GF-D8 (cell line): ENCODE results near the gene TPI1.

Experiments used
- DNase-seq: peaks from one replicate; lab custom pipeline; 2025; lab: John Stamatoyannopoulos, UW

The TPI1 gene

DNA sequence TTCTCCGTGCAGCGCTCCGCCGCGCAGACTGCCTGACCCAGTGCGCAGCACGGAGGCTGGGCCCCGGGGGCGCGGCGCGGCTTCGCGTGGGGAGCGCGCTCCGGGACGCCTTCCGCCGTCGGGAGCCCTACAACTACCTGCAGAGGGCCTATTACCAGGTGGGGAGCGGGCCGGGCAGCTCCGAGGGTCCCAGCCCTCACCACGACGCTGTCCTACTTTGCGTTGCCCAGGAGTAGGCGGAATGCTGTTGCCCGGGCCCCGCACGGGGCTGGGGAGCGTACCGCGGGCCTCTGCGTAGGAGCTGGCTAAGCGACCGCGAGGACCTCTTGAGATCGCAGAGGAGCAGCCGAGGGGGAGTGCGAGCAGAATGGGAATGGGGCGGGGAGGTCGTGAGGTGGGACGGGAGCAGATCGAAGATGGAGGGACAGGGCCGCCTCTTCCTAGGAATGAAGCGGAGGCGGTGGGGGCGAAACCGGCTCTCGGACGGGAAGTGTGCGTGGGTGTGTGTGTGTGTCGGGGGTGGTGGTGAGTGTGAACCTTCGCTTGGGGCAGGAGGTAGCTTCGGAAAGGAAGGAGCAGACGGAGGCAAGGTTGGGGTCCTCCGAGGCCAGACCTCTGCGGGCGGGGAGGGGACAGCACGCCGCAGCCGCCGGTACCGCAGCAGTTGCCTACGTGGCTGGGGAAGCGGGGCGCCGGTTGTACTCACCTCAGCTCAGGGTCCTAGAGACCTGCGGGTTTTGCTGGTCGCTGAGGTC lies 38.4 kb upstream of the TPI1 start:
- no peak for DNase-seq

DNA sequence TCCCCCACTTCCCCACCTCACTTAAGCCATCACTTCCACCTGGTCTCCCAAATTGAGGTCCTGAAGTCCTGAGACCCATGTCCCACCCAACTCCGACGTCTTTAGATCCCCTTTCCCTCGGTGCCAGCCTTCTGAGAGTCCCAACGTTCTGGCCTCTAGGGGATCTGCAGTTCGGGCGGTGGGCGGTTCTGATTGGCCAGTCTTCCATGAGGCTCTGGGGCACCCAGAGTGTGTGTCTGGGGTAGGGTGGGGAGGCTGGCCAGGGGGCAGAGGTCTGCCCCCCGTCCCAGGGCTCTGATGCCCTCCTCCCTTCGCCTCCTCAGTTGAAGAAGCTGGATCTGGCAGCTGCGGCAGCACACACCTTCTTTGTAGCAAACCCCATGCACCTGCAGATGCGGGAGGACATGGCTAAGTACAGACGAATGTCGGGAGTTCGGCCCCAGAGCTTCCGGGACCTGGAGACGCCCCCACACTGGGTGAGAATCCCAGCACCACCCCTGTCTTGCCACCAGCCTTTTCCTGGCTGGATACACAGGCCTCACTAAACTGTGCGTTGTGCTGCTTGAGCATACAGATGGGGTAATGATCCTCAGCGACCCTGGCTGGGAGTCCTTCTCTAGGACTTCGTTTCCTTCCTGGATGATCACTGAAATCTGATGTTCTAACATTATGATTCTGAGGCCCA lies 37.7 kb upstream of the TPI1 start:
- no peak for DNase-seq

DNA sequence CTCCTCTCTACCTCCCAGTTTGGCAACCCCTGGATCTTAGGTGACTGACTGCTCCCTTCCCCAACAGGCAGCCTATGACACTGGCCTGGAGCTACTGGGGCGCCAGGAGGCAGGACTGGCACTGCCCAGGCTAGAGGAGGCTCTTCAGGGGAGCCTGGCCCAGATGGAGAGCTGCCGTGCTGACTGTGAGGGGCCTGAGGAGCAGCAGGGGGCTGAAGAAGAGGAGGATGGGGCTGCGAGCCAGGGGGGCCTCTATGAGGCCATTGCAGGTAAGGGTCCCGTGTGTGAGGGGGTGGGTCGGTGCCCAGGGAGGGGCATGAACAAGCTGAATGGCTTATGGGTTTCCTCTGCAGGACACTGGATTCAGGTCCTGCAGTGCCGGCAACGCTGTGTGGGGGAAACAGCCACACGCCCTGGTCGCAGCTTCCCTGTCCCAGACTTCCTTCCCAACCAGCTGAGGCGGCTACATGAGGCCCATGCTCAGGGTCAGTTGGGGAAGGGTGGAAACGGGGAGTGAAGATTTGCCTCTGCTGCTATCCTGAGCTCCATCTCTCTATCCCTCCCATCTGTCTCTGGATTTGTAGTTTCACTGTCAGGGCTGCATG lies 36.9 kb upstream of the TPI1 start:
- DNase-seq, result no peak

DNA sequence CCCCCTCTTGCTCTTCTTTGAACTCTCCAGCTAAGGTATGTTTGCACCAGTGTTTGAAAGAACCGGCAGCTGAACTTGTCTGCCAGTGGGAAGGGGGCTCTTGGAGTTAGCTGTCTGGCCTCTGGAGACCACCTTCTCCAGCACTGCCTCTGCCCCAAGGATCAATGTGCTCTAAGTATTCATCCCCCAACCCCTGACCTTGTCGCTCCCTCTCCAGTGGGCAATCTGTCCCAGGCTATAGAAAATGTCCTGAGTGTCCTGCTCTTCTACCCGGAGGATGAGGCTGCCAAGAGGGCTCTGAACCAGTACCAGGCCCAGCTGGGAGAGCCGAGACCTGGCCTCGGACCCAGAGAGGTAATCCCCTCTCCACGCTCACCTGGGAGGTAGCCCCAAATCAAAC lies 36.3 kb upstream of the TPI1 start:
- DNase-seq, result no peak

DNA sequence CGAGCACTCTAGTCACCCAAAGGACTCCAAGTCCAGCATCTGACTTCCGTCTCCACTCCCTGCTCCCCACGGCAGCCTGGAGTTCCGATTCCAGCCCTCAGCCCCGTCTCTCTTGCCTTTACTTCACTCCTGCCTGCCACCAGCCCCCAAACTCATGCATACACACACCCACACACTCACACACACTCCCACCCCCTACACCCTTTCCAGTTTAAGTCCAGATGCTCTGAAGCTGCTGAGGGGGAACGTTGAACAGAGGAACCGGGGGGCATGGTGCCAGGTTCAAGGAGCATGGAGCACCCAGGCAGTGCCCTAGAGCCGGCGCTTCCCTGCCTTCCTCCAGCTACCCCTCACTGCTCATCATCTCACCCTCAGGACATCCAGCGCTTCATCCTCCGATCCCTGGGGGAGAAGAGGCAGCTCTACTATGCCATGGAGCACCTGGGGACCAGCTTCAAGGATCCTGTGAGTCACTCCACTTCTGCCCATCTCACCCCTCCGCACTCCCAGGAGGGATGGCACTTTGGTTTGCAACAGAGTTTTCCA lies 35.8 kb upstream of the TPI1 start:
- DNase-seq, result no peak

DNA sequence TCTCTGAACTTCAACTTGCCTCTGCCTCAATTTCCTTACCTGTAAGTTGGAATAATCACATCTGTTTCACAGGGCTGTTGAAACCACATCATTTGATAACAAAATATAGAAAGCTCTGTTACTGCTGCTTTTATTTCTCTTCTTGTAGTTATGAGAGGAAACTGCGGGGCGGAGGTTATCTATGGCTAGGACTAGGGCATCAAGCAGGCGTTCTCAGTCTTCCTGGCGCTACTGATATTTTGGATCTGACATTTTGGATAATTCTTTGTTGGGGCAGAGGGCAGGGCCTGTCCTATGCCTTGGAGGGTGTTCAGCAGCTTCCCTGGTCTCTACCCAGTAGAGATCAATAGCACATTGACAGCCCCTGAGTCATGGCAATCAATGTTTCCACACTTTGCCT lies 35.2 kb upstream of the TPI1 start:
- no peak for DNase-seq

DNA sequence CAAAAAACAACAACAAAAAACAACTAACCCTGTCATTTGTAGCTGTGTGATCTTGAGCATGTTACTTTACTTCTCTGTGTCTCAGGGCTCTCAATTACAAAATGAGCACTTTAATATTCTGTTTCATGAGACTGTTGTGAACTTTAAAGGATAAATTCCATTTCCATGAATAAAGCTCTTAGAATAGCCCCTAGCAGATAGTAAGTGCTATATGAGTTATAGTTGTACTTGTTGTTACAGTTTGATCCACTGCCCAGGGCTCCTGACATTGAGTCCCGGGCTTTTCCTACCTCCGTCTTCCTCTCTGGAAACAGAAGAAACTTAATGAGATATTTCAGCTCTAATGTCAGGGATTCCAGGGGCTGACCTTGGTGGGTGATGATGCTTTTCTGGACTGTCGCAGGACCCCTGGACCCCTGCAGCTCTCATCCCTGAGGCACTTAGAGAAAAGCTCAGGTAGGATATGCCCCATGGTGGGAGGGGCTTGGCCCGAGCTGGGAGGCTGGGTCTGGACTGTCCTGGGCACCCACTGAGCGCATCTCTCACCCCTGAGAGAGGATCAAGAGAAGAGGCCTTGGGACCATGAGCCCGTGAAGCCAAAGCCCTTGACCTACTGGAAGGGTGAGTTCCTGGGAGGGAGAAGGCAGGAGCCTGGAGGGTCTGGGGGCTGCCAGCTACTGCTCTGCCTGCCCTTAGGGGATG lies 34.0 kb upstream of the TPI1 start:
- no peak for DNase-seq

DNA sequence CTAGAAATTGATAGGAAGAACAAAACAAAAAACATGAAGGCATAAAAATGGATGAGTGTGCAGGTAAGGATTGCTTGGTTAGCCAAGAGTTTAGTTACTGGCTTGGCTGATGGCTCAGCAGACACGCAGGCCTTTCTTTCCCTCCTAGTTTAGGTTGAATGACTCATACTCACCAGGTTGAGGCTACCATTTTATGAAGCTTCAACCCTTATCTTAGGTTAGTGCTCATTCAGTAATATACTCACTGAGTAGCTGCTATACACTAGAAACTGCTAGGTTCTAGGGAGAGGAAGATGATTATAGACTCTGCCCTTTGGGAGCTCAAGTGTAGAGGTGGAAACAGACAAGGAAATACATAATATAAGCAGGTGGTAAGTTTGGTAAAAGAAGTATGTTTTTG lies 33.1 kb upstream of the TPI1 start:
- DNase-seq, result no peak

DNA sequence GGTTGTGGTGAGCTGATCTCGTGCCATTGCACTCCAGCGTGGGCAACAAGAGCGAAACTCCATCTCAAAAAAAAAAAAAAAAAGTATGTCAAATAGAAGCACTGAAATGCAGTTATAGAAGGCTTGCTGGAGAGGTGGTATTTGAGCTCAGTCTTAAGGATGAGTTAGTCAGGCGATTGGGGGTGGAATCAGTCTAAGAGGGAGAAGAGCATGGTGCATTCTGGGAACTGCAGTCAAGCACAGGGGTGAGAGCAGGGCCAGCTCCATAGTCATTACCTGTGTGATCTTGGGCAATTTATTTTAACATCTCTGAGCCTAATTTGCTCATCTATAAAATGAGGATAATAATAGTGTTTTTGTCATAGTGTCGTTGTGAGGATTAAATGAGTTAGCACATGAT lies 32.5 kb upstream of the TPI1 start:
- DNase-seq, result no peak

DNA sequence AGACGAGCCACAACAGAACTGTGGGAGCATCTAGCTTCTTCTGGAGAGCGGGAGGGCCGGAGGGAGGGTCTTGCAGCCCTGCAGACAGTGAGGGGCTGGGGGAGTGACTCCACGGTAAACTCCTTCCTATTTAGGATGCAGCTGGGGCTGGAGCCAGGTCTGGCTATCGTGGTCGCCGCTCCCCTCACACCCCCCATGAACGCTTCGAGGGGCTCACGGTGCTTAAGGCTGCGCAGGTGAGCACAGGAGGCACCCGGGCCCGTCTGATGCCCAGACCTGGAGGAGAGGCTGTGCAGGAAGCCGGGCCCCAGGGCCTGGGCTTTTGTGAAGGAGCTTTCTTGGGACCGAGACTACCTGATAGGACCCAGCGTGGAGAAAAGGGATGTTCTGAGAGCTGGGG lies 30.5 kb upstream of the TPI1 start:
- no peak for DNase-seq

DNA sequence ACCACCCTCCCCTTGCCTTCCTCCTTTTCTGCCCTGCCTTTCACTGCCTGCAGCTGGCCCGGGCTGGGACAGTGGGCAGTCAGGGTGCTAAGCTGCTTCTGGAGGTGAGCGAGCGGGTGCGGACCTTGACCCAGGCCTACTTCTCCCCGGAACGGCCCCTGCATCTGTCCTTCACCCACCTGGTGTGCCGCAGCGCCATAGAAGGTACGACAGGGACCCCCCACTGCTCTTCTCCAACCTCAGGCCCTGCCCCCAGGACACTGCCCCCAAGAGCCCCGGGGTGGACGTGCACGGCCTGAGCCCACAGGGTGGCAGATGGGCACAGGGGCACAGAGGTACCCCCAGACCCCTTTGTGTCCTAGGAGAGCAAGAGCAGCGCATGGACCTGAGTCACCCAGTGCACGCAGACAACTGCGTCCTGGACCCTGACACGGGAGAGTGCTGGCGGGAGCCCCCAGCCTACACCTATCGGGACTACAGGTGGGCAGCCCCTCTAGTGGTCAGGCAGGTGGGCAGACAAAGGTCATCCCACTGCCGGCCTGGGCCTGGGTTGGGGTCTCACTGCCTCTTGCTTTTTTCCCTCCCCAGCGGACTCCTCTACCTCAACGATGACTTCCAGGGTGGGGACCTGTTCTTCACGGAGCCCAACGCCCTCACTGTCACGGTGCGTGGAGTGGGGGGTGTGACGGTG lies 29.8 kb upstream of the TPI1 start:
- no peak for DNase-seq

DNA sequence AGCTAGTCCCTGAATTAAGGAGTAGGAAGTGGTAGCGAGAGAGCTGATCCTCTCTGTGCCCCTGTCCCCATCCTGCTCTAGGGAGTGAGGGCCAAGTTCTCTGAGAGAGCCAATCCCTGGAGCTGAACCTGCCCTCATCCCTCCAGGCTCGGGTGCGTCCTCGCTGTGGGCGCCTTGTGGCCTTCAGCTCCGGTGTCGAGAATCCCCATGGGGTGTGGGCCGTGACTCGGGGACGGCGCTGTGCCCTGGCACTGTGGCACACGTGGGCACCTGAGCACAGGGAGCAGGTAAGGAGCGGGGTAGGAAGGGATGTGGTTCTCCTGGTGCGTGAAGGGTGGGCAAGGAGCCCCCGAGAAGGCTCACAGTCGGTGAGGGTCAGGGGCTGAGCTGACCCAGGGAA lies 28.5 kb upstream of the TPI1 start:
- no peak for DNase-seq

DNA sequence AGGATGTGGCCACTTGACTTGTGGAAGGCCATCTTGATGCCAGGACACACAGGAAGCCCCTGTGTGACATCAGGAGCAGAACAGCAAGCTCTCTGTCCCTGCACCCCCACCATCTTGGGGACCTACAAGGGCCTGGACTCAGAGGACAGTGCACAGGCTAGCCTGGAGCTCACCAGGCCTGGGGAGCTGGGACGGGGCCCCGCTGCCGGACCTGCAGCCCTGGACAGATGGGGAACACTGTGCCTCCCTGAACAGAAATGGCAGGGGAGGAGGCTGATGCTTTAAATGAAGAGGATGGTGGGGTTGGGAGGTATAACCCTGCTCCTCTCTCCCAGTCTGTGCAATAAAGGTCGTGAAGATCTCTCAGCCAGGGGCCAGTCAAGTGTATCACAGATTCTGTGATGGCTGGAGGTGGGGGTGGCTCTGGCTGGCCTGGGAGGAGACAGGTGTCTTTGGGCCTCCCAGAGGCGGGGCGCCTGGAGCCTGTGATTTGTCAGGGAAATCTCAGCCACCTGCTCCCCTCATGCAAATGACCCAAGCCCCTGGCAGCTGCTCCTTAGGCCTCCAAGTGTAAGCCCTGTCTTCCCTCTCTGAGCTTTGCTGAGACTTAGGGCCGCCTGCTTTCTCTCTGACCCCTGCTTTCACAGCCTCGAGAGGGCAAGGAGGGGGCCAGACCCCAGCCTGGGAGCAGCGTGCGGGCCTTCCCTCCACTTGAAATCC lies 27.7 kb upstream of the TPI1 start:
- no peak for DNase-seq

DNA sequence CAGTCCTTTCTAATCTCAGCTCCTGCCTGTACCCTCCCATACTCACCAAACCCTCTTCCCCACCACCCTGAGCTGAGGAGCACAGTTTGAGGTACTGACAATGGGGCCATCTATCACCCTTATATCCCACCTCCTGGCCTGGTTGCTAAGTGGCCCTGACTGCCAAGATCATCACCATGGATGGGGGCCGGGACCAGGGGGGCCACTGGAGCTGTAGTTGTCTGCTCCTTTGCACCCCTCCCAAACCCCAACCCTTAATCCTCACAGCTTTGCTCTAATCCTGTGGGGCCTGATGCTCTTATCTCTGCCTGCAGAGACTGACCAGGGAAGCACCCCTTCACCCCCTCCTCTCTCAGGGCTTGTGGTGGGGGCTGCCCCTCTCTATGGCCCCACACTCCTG lies 27.0 kb upstream of the TPI1 start:
- DNase-seq, result no peak

DNA sequence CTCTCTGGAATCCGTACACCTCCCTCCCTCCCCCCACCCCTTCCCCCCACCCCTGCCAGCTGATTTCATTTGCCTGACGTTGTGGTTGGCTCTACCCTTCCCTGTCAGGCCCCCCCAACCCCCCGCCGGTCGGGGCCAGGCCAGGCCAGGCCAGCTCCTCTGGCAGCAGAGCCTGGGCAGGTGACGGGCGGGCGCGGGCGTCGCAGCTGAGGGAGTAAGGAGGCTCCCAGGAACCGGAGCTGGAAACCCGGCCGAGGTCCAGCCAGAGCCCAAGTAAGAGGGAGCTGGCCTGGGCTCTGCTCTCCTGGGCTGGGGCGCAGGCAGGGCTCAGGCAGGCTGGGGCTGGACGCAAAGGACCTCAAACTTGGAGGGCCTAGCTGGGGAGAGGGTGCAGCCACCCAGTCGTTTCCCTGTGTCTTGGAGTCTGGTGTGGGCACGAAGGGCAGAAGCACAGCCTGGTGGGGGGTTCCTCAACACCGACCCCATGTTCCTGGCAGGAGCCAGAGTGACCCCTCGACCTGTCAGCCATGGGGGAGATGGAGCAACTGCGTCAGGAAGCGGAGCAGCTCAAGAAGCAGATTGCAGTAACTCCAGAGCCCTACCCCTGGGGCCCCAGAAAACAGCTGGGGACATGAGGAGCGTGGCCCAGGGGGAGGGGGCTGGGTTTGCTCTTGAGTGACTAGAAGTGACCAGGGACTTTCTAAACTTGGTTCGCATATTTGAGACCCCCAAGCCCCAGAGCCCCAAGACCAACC lies 26.4 kb upstream of the TPI1 start, which contains the start of gene GNB3:
TSS of gene GNB3 (plus strand) at position 165 of the 755 bp plus-strand sequence. CDS start at position 528, 363 bp downstream.
- DNase-seq, result no peak

DNA sequence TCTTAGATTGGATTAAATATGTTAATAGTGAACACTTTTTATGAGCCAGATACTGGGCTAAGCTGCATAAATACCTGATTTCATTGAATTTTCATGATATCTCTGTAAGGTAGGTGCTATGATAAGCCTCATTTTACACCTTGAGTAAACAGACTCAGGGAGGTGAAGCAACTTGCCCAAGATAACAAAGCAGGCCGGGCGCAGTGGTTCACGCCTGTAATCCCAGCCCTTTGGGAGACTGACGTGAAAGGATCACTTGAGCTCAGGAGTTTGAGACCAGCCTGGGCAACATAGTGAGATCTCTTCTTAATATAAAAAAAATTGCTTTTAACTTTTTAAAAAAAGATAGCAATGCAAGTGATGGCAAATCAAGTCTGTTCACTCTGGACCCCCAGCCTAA lies 25.3 kb upstream of the TPI1 start:
- DNase-seq, result no peak

DNA sequence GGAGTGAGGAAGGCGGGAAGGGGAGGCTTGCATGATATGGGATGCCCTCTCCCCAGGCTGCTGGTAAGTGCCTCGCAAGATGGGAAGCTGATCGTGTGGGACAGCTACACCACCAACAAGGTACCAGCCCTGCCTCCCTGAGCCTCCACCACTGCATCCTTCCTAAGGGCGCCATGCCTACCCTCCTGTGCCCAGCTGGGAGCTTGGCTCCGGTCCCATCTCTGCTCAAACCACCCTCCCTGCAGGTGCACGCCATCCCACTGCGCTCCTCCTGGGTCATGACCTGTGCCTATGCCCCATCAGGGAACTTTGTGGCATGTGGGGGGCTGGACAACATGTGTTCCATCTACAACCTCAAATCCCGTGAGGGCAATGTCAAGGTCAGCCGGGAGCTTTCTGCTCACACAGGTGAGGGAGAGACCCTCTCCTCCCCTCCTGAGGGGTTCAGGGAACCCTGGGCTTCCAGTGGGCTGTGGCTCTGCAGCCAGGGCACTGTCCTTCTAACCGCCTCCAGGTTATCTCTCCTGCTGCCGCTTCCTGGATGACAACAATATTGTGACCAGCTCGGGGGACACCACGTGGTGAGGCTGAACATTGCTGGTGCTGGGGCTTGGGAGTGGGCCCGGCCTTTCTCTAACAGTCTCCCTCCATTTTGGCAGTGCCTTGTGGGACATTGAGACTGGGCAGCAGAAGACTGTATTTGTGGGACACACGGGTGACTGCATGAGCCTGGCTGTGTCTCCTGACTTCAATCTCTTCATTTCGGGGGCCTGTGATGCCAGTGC lies 24.0 kb upstream of the TPI1 start:
- DNase-seq, result no peak

DNA sequence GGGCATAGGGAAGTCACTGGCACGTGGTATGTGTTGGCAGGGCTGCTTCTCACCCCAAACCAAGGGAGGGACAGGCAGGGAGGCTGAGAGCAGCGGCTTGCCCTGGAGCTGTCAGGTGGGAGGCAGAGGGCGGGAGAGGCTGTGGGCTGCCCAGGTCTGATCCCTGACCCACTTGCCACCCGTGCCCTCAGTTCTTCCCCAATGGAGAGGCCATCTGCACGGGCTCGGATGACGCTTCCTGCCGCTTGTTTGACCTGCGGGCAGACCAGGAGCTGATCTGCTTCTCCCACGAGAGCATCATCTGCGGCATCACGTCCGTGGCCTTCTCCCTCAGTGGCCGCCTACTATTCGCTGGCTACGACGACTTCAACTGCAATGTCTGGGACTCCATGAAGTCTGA lies 21.9 kb upstream of the TPI1 start:
- DNase-seq, result no peak

DNA sequence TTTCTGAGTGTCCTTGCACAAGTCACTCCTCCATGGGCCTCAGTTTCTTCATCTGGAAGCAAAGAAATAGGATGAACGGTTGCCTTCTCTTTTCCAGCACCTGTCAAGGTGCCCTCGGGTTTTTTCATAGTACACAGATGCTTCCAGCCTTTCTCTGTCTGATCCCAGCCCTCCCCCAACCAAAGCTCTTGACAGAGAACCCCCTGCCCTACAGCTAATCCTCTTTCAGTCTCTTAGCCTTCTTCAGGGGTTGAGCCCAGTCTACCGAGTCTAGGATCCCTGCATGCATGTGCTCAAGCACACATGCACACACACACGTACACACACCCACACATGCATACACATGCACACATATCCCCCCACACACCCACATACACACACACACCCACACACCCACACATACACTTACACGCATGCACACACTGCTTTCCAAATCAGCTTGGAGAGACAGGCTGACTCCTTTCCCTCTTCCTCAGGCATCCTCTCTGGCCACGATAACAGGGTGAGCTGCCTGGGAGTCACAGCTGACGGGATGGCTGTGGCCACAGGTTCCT lies 20.9 kb upstream of the TPI1 start:
- DNase-seq, result no peak
